SIG-M5 treated with dmso at 0.1 percent for 504 hours (cell line): ENCODE results near the gene CPNE5.
"Not testable (repeated sequence)": the region's sequence is repeated elsewhere in the genome, so short reads cannot be mapped to it uniquely, and the experiment has no call there.

Experiments
- DNase-seq: peaks from one replicate; lab custom pipeline; 2025; ENCODE audit not compliant: unreplicated experiment; lab: John Stamatoyannopoulos, UW

CPNE5 gene

GRCh38 chr6:36728289-36729160, 110.7 kb downstream of the CPNE5 start:
- DNase-seq, result no peak

GRCh38 chr6:36727505-36728021, 111.7 kb downstream of the CPNE5 start:
- DNase-seq, result peak; percentile 85

GRCh38 chr6:36725581-36725980, 113.7 kb downstream of the CPNE5 start:
- no peak for DNase-seq

GRCh38 chr6:36724514-36725390, 114.5 kb downstream of the CPNE5 start:
- DNase-seq, result peak; percentile 30

GRCh38 chr6:36723992-36724391, 115.3 kb downstream of the CPNE5 start:
- DNase-seq, result not testable (repeated sequence)

GRCh38 chr6:36722879-36723278, 116.4 kb downstream of the CPNE5 start:
- DNase-seq, result no peak

GRCh38 chr6:36722365-36722764, 116.9 kb downstream of the CPNE5 start:
- no peak for DNase-seq

GRCh38 chr6:36721369-36722140, 117.7 kb downstream of the CPNE5 start:
- DNase-seq, result no peak

- no peak for DNase-seq
These were observed 118.7 kb downstream of the CPNE5 start for GRCh38 chr6:36720251-36721141.

- DNase-seq, result no peak
These were observed 120.1 kb downstream of the CPNE5 start for GRCh38 chr6:36719126-36719525.

- no peak for DNase-seq
These were observed 120.7 kb downstream of the CPNE5 start for GRCh38 chr6:36718560-36718959.

- DNase-seq, result no peak
These were observed 121.2 kb downstream of the CPNE5 start for GRCh38 chr6:36717871-36718540.

GRCh38 chr6:36717231-36717825, 121.9 kb downstream of the CPNE5 start:
- no peak for DNase-seq

GRCh38 chr6:36716476-36717093, 122.7 kb downstream of the CPNE5 start:
- DNase-seq, result no peak

GRCh38 chr6:36715469-36715868, 123.8 kb downstream of the CPNE5 start:
- no peak for DNase-seq

- no peak for DNase-seq
These were observed 124.7 kb downstream of the CPNE5 start for GRCh38 chr6:36714511-36714910.

- no peak for DNase-seq
These were observed 125.4 kb downstream of the CPNE5 start for GRCh38 chr6:36713846-36714245.

GRCh38 chr6:36712816-36713215, 126.4 kb downstream of the CPNE5 start:
- no peak for DNase-seq

GRCh38 chr6:36706339-36706738, 132.9 kb downstream of the CPNE5 start:
- DNase-seq, result no peak
